Stimulated activated CD8-positive, alpha-beta memory T cell treated with anti-CD3 and anti-CD28 coated beads, Interleukin-12 subunit alpha, Interleukin-12 subunit beta, amount 100 ng/mL, for 1 hour (primary cell): Measurements from ENCODE around the gene SIRPA.

Experiments used
- DNase-seq: peaks from one replicate; pipeline ENCODE4 v3.0.0-alpha.2; 2020; ENCODE audit warnings: low read depth

The SIRPA gene

DNA sequence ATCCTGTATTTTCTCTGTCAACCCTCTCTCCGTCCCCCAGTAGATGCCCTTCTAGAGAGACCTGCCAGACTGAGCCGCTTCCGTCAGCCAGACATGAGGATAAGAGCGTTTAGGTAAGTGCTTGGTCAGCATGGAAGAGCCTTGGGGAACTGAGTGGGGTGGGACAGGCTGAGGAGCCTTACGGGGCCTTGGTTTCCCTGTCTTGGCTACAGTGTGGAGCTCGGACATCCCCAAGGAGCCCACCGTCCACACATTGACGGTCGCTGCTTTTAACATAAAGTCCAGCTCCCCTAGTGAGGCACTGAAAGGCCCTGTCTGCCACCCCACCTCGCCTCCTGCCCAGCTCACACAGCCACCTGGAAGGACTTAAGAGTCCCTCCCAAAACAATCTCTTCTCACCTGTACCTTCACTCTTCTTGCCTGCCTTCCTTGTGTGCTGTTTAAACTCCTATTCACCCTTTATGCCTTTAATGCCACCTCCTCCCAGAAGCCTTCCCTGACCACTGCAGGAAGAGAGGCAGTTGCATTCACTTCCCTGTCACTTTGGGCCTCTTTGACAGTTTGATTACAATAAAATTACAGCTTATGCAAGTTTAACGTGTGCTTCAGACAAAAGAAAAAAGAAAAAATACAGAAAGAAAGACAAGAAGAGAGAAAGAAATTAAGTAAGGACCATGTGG is 56.4 kb downstream of the SIRPA start:
- no peak for DNase-seq

DNA sequence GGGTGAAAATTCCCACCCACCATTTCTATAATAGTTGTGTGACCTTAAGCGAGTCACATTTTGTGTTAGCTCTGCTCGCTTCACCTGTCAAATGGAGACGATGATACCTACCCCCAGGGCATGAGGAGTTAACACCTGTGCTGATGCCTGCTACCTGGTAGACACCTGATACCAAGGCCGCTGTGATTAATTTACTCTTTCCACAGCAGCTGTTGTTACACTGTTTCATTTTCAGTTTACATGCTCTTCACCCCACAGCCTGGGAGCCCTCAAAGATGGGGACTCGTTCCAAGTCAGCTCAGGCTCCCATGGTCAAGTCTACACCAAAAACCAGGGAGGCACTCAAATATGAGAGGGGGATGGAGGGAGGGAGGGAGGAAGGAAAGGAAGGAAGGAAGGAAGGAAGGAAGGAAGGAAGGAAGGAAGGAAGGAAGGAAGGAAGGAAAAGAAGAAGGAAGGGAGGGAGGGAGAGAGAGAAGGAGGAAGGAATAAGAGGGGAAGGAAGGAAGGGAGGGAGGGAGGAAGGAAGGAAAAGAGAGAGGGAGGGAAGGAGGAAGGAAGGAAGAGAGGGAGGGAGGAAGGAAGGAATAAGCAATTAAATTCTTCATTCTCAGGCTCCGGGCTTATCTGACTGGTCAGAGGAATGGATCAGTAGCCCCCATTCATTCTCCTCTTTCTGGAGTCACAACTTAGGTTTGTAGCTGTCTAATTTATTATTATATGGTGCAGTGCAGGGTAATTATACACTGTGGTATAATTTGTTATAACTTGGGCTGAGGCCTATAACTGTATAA is 57.7 kb downstream of the SIRPA start:
- no peak for DNase-seq

- no peak for DNase-seq
Observed at GRCh38 chr20:1953621-1954020, 58.4 kb downstream of the SIRPA start.

GRCh38 chr20:1955217-1955616 is 60.0 kb downstream of the SIRPA start:
- no peak for DNase-seq

GRCh38 chr20:1958426-1958825 is 63.2 kb downstream of the SIRPA start:
- DNase-seq, result no peak

GRCh38 chr20:1959156-1959555 is 63.9 kb downstream of the SIRPA start:
- no peak for DNase-seq

DNA sequence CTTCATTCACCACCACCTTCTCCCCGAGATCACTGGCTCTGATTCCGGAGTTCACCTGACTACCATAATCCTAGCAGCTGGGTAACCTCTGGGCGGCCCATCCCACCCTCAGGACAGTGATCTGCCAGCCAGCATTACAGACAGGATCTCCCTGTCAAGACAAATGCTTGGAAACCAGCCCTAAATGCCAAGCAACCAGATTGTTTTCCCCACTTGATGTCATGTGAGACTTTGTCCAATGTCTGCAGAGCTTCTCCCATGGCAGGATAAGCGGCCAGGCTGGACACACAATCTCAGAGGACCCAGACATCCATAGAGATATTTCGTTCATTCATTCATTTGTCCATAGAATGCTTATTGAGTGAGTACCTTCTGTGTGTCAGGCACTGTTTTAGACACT is 66.2 kb downstream of the SIRPA start:
- no peak for DNase-seq

GRCh38 chr20:1964061-1964460 is 68.9 kb downstream of the SIRPA start:
- DNase-seq, result no peak

- DNase-seq, result no peak
Observed at GRCh38 chr20:1964659-1965405, 69.6 kb downstream of the SIRPA start.

DNA sequence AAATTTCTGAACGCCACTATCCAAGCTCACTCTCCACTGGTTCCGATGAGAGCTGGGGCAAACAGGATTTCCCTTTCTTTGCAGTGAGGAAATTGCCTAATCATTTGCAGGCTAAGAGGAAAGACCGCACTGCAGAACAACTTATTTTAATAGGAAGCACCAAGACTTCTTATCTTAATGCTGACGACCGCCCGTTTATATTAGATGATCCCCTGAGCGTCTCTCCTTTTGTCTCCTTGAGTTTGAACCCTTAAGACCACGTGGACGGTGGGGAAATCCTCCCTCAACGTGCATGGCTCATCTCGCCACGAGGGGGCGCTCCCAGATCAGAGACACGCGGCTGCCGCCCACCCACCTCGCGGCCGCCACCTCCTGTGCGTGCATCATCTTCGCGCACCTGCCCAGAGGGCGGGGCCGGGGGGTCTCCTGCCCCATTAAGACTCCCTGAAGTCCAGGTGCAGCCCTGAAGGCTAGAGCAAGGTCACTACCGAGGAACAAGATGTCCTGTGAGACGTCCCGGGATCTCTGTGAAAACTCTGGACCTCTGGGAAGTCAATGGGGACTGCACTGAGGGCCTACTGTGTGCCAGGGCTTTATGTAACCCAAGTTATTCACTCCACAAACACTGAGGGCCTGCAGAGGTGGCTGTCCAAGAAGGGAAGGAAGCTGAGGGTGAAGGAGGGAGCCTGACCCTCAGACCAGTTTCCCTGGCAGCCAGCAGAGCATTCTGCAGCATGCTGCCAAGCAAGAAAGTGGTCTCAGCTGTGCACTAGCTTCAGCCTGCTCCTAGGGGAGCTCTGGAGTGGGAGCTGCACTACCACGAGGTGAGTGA is 70.5 kb downstream of the SIRPA start:
- peak; percentile 62 for DNase-seq

DNA sequence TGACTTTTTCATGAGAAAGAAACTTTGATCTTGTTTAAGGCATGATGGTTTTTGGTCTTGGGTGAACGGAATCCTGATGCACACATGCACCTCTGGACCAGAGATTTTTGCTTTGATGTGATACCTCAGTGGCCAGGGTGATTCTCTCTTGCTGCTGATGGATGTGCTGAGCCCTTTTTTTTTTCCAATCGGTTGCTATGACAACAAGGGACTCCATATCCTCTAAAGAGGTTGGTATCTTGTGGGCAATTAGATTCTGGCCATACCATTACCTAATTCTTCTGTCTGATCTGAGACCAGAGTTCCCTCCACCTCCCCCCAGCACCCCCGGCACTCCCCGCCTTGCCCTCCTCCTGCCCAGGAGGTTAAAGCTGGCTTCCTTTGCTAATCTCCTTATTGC is 73.8 kb downstream of the SIRPA start:
- no peak for DNase-seq

GRCh38 chr20:1971893-1972586 is 76.8 kb downstream of the SIRPA start:
- no peak for DNase-seq

- no peak for DNase-seq
Observed at GRCh38 chr20:1973601-1974440, 78.6 kb downstream of the SIRPA start.

DNA sequence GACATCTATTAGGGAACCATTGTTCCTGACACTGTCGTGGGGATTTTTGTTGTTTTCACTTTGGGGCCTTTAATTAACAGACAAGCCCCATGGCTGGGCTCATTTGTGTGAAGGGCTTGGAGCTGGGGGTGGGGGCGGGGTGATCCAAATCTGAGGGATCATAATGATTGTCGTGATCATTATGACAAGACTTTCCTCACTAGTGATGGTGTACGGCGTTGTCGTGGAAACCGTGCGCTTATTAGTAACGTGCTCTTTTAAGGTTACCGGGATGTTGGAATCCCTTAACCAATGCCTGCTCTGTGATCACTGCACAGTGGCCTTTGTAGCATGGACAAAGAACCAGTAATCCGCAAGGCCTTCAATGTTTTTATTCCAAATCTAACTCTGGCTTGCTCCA is 80.1 kb downstream of the SIRPA start:
- no peak for DNase-seq

- no peak for DNase-seq
Observed at GRCh38 chr20:1979106-1979778, 84.0 kb downstream of the SIRPA start.

GRCh38 chr20:1982686-1983085 is 87.5 kb downstream of the SIRPA start:
- DNase-seq, result no peak

DNA sequence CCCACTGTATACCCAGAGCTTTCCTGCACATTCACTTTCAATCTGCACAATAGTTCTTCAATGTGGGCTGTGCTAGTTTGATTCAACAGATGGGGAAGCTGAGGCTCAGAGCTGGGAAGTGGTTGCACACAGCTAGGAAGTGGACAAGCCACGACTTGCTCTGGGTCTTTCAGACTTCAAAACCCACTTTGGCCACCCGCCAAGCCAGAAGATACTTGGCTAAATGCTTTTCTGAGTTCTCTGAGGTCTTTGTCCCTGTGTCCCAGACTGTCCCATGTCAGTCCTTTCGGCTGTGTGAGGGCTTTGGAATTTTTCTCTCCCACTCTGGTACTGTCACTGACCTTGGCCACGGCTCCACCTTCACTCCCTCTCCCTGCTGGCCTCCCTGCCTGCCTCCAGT is 88.1 kb downstream of the SIRPA start:
- DNase-seq, result no peak

GRCh38 chr20:1987826-1988225 is 92.6 kb downstream of the SIRPA start:
- DNase-seq, result no peak
